CD4-positive, alpha-beta T cell treated with Interleukin-4 for 1 hour (primary cell): ENCODE data around the gene MAP3K14.

Source experiments
- DNase-seq, 2 donors: peaks; one replicate each; pipeline ENCODE4 v3.0.0-alpha.2; 2020 to 2022

The MAP3K14 gene

DNA sequence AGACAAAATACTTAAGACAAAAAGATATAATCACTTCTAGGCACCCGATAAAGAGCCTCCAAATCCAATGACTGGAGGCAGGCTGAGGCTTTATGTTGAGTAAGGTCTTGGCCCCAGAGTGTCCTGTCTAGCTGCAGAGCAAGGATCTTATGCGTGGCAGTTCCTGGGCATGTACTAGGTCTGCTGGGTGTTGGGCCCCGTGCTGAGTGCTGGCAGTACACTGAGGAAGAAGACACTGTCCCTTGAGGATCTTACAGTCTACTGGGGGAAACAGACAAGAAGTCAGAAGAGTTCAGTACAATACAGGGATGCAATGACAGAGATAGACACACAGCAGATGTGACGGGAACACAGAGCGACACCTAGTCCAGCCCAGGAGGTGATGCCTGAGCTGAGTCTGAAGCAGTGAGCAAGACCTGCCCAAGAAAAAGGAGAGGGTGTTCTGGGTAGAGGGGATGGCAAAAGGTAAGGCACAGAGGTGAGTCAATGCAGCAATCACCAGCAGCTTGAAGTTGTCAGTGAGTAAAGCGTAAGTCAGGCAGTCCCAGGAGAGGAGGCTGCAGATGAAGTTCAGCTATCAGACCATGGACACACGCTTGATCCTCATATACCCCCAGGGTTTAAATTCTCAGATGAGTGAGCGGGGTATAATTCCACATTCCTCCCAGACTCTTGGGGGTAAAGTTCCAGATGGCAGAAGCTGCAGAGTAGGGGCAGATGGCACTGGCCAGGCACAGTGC lies 18.1 kb downstream of the MAP3K14 start:
- no peak for DNase-seq

DNA sequence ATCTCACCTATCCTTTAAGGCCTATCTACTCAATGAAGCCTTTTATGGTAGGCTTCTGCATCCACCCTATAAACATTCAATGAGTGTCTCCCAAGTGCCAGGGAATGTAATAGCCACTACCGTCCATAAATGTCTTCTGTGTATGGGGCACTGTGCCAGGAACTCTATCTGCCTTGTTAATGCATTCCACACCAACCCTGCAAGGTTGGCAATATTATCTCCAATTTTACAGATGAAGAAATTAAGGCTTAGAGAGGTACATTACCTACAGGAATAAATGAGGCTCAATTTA lies 20.0 kb downstream of the MAP3K14 start:
- no peak for DNase-seq

DNA sequence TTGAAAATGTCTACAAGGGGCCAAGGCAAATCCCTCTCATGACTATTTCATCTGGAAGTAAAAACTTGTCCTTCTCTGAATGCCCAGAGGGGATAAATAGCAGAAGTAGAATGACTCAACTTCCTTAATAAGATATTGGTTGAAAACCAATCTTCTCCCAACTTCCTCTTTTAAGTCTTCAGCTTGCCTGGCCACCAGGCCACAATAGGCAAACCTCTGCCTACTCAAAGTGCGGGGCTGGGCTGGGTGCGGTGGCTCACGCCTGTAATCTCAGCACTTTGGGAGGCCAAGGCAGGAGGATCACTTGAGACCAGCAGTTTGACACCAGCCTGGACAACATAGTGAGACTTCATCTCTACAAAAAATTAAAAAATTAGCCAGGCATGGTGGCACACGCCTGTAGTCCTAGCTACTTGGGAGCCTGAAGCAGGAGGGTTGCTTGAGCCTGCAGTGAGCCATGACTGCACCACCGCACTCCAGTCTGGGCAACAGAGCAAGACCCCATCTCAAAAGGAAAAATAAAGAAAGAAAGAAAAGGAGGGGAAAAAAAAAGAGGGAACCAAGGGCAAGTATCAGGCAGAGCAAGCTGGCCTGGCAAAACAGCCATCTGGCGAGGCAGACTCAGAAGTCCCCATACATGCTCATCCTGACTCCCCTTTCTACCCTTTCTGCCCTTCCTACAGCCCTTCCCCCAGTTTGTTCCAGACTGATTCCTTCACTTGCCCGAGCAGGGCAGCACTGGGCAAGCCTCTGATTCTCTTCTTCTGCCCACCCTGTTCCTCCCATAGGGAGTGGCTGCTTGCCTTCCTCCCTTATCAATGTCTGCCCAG lies 20.6 kb downstream of the MAP3K14 start:
- peak in 1 of 2 donors; percentile 70 for DNase-seq

DNA sequence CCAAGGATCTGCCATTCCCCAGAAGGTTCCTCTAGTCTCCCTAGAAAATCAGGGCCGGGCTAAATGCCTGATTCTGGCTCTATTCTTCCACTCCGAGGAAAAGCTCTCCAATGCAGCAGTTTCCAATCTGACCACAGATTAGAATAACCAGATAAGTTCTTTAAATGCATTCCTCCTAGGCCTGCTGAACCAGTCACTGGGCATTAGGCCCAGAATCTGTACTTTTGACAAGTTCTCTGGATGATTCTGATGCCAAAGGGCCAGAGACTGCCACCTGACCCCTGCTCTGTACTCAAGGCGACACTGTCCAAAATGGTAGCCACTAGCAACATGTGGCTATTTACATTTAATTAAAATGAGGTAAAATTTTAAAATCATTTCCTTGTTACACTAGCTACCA lies 22.3 kb downstream of the MAP3K14 start:
- no peak for DNase-seq

DNA sequence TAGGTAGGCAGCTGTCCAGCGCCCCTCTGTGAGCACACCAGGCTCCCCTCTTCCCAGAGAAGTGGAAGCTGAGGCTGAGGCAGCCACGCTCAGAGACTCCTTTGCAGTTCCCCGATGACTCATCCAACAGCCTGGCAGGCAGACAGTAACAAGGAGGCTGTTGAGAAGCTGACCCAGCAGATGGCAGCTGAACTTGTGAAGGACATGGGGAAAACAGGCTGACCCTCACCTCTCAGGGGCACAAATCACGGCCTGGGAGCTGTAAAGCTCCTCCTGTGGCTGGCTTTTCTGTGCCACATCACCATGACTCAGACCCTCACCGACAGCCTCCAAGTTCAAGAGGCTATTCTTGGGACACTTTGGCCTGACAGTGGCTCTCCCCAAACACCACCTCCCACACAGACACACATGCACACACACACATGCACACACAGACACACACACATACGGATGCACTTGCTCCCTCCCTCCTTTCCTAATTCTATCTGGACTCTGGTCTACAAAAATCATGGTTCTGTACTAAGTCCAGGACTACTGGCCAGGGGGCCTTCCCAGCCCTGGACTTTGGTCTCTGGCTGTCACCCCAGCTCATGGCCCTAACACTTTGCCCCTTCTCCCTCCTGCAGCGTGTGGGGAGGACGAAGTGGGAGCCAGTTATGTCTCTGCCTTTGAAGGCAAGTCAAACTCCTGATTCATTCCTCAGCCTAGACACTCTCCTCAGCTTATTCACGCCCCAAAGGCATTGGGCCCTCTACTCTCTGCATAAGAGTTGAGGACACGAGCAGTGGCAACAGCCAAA lies 23.2 kb downstream of the MAP3K14 start:
- DNase-seq, result peak in 1 of 2 donors; percentile 70

DNA sequence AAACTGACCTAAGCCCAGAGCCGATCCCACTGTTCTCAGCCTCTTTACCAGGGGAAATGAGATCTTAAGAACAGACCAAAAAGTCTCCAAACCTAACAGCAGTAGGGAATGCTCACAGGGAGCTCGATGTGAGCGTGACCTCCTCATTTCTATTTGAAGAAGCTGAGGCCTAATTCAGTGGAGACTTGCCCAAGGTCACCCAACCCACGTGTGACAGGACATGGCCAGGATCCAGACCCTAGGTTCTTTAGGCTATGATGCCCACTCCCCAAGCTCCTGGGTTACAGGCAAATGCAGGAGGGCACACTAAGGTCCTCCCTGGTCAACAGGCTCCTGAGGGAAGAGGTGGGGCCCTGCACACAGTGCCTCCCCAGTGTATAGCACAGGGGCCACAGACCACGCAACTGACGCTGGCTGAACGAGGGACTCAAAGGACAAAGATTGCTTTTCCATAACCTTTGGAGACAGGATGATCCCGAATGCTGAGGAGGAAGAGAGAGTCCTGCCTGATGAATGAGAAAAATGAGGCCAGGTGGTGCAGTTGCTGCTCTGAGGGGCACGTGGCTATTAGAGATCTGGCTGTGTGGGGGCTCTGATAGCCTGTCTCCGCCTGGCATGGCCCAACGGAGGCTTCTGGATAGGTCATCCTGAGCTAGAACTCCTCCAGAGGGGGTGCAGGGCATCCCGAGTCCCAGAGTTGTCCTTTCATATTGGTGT lies 24.0 kb downstream of the MAP3K14 start:
- DNase-seq, result no peak

DNA sequence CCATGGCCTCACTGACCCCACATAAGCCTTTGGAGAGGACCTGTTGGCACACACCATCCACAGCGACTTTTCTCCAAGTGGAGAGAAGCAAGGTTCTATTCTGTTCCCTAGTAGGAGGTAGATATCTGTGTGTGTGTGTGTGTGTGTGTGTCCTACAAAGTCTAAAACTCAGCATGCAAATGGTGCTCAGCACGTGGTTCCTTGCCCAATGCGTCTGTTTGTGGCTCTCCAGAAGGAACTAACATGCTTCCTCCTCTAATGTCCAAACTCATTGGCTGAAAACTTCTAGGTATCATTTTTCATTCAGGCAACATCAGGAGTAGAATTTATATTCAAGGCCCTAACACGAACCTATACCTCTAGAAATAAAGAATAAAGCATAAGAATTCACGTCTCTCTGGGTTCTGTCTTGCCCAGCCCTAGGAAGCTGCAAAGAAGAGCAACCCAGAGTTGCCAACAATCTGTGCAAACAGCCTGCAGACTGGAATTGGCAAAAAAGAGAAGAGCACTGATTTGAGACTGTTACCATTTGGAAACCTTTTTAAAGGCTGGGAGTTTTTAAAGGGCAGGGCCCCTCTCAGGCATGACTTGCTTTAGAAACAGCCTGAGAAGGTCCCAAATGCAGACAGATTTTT lies 25.5 kb downstream of the MAP3K14 start:
- peak in 1 of 2 donors; percentile 46 for DNase-seq

DNA sequence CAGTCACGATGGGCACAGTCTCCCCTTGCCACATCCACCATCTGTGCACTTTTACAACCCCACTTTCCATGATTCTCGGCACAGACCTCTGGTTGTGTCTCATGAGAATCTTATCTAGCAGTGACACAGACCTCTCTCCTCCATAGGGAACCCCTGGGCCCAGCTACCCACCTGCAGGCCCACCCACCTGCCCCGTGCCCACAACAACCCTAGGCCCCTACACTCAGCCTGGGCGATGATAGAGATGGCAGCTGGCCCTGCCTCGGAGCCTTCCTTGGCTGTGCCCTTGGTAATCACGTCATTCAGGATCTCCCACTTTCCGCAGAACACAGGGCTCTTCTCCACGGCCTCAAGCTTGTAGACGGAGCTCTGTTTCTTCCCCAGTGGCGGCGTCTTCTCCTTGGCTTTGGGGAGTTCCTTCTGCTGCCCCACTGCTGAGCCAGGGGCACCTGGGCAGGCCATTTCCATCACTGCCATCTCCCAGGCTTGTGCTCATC lies 26.5 kb downstream of the MAP3K14 start:
- DNase-seq, result no peak

DNA sequence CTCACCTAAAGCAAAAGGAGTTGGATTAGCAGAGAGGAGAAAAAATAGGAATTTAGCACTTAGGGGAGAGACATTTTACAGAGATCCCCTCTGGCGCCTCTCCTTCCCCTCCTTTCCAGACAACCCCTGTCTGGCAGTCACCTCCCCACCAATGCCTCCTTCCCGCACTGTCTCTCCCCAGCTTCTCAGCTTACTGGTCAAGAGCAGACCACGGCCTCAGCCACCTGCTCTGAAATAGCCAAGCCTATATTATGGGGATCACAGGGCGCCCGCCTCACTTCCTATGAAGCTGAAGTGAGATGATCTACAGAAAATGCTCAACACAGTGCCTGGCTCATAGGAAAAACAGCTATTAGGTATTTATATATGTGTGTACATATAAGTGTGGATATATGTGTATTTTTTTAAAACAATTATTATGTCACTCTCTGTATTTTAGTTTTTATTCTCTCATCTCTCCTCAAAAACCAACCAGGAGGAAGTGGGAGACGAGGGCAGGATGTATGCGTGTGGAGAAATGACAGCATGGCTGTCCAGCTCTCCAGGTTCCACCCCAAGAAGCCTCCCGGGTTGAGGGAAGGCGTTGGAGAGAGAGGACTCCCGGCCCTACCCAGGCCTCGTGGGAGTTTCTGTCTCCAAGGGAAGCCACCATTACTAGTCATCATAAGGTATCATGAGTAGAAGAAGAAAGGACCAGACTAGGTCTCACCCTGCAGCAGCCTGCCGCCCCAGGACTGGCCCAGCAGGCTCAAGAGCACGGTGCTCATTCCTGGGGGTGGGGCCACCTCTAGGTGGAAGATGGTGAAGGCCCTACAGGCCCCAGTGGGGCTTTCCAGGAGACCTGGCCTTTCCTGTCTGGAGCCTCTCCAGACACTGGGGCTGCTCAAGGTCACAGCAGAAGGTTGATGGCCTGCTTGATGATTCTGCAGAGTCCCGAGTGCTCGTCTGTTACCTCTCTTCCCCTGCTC lies 27.2 kb downstream of the MAP3K14 start:
- DNase-seq, result no peak

DNA sequence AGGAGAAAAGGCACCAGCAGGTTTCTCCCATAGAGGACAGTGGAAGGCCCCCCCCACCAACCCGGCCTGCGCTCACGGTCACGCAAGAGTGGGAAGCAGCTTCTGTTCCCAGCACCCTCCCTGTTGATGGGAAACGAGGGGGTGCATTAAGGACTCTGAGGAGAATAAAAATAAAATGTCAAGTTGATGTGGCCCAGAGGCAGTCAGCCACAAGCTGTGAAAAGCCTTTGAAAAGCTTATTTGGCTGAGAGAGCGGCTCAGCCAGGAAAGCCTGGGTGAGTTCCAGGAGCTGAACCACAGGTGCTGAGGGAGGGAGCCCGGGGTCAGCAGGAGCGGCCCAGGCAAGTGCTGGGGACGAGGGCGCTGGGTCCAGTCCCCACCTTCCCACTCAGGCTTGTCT lies 28.0 kb downstream of the MAP3K14 start:
- no peak for DNase-seq

DNA sequence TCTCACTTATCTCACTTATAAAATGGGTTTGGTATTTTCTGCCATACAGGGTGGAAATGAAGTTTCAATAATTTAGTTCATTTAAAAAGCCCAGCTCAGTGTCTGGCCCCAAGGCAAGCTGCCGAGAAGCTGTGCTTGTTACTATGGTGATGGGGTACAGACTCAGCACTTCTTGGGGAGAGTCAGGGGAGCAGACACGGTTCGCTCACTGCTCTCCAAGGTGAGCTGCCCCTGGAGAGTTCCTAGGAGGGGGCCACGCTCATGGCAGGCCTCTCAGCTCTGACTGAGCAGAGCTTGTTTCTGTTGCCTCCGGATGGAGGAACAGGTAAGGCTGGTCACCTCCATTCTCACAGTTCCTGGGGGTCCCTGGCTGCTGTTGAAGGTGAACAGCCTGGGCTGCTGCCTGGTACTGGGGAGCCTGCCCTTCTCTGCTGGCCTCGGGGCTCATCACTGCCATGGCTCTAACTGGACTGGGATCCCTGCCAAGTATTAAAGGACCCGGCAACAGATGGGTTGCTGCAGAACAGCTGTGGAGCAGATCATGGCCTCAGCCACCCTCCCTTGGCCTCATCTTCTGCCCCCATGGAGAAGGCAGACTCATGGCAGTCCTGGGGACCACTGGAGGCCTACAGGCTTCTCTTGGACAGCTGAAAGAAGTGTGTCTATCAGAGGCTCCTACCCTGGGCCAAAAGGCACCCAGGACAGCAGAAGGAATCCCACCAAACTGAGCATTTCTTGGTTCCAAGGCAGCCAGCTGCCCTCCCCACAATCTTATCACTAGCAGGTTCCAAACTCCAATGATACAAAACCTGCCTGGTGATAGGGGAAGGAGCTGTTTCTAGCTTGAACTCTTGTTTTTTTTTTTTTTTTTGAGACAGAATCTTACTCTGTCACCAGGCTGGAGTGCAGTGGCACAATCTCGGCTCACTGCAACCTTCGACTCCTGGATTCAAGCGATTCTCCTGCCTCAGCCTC lies 29.0 kb downstream of the MAP3K14 start:
- no peak for DNase-seq

DNA sequence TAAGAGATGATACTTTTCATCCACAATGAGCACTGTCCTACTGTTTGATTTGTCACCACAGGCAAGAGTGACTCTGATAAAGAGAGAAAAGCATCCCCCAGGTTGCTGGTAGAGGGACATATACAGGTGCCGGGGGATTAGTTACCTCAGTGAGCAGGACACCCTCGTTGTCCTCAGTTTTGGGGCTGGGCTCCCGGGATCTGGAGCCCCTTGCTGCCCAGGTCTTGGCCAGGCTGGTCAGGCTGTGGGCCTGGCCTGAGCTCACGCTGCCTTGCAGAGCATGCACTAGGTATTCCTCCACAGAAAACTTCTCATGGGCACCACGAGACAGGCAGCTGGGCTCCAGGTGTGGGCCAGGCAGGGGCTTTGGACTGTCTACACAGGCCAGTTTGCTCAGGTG lies 30.5 kb downstream of the MAP3K14 start:
- no peak for DNase-seq

DNA sequence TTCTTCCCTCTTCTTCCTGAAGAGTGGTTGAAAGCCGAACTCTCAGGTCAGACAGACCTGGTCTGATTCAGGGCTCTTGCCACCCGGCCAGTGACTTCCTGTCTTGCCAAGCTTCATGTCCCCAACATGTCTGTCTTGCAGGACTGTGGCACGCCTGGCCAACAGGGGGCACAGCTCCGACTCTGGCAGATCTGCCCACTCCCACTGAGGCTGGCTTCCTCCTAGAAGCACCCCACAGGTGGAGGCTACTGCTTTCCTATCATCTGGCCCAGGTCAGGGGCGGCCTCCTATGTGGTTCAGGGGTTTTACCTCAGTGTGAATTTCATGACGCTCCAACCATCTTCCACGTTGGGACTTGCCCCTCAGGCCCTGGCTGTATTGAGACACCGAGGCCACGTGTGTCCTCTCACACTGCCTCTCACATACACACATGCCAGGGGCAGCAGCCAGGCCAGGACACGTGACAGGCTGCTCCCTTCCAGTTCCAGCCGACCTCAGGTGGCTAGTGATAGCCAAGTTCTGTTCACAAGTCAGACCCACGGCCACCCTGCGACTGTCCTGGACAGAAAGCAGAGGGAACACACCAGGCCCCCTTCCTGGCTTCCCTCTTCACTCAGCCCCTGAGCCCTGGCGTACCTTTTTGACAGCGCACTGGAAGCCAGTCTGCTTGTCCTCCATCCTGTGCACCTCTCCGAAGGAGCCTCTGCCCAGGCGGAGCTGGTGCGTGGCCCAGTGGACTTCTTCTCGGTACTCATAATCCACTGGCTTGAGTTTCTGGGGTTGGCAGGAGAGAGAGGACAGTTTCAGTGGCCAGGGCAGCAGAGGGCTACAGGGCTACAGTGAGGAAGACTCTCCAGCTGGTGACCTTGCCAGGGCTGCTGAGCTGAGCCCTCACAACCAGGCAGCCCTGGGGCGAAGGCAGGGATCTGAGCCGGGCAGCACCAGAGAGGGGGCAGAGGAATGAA lies 32.4 kb downstream of the MAP3K14 start:
- peak; percentile 42 to 46 for DNase-seq

DNA sequence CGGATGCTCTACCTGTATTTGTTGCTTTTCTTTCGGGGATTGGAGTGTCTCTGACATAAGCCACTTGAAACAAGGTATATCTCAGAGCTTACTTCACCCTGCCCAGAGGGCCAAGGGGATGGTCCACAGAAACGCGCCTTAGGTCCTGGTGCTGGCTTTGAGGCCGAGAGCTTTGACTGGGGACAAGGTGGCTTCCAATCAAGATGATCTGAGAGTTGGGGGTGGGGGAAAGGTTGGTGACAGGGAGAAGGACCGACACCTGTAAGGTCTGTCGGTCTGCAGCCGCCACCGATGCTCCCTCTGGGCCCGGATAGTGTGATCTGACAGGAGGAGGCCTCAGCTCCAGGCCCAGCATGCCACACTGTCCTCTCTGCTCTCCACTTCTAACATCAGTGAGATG lies 33.1 kb downstream of the MAP3K14 start:
- DNase-seq, result no peak

DNA sequence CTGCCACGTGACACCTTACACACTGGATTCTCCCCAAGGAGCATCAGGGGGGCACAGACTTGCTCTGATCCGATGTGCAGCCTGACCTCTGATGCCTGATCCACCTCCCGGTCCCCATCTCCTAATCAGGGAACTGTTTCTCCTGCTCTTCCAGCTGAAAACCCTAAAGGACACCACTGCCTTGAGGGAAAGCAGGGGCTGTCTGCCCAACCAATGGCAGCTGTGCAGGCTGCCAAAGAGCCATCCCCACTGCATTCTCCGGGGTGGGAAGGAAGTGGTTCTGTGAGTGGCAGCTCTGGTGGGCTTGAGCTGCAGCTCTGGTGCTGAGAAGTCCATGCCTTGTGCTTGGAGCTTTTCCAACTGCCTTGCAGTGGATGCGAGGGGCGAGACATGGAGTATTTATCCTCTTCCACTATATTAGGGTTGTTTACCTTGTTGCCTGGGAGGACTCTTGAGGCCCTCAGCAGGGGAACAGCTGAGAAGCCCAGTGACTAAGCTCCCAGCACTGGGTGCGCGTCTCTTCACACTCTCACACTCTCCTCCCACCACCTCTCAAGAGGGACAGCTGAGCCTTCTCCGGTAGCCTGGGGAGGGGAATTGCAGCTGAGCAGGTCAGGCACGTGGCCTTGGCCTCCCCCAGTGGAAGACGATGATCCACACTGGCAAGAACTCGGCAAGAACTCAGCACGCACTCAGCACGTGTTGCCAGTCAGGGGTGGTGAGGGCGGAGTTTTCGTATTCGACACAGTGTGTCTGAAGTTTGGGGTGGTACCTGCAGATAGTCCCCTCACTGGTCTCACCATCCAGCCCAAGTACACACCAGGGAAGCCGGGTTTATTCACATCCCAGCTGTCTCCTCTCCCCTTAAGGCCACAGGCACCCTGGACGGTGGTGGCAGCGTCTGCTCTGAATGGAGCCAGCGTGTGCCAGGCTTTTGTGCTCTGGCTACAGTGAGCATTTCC lies 33.9 kb downstream of the MAP3K14 start:
- peak in 1 of 2 donors; percentile 32 for DNase-seq

DNA sequence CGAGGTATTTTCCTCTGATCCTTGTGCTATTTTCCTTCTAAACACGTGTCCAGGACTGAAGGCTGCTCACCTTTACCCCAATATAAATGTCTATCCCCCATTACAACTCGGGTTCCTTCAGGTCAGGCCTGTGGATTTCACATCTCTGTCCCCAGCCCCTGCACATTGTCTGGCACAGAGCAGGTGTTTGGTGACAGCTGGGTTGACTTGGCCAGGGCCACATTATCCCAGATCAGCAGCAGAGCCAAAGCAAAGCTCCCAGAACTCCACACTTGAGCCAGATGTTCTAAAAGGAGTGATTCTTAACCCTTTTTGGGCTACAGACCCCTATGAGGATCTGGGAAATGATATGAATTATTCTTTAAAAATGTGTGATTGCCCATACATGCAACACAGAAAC lies 36.9 kb downstream of the MAP3K14 start:
- no peak for DNase-seq

DNA sequence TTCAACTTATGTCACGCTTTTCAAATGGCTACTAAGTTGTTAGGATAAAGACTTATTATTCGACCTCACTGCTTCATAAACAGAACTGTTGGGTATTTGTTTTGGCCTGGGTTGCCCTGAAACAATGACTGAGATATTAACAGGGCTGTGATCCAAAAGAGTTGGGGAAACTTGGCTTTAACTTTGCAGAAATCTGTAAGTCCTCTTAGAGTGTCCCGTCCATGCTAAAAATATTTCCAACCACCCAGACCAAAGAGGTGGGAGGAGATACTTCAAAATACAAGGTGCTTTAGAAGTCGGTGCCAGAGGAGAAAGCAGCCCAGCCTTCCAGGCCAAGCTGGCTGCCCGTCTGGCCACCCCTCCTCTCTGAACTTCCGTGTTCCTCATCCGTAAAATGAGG lies 38.8 kb downstream of the MAP3K14 start:
- no peak for DNase-seq
